HUES6 (cell line): Measurements from ENCODE around the gene ERC2.

Experiments used
- H3K27ac ChIP-seq: 2 replicates; pipeline ENCODE4 v1.7.0; 2013; ENCODE audit warnings: low read depth, mild to moderate bottlenecking, low read length, inconsistent platforms
- H3K27me3 ChIP-seq: 2 replicates; pipeline ENCODE4 v1.6.1; 2013; ENCODE audit warnings: low read length; ENCODE audit not compliant: control insufficient read depth, insufficient read depth
- H3K36me3 ChIP-seq: 2 replicates; pipeline ENCODE4 v1.6.1; 2013; ENCODE audit warnings: low read length; ENCODE audit not compliant: control insufficient read depth, insufficient read depth
- H3K4me1 ChIP-seq: 2 replicates; pipeline ENCODE4 v1.6.1; 2013; ENCODE audit warnings: low read length; ENCODE audit not compliant: control insufficient read depth, insufficient read depth
- H3K4me3 ChIP-seq: 2 replicates; pipeline ENCODE4 v1.5.1; 2013; ENCODE audit warnings: low read depth, low read length
- H3K9ac ChIP-seq: one replicate; pipeline ENCODE4 v1.6.1; 2013; ENCODE audit warnings: mild to moderate bottlenecking, low read length
- H3K9me3 ChIP-seq: 2 replicates; pipeline ENCODE4 v1.6.1; 2013; ENCODE audit warnings: low read depth, low read length; ENCODE audit not compliant: control insufficient read depth, insufficient read depth

Gene ERC2

DNA sequence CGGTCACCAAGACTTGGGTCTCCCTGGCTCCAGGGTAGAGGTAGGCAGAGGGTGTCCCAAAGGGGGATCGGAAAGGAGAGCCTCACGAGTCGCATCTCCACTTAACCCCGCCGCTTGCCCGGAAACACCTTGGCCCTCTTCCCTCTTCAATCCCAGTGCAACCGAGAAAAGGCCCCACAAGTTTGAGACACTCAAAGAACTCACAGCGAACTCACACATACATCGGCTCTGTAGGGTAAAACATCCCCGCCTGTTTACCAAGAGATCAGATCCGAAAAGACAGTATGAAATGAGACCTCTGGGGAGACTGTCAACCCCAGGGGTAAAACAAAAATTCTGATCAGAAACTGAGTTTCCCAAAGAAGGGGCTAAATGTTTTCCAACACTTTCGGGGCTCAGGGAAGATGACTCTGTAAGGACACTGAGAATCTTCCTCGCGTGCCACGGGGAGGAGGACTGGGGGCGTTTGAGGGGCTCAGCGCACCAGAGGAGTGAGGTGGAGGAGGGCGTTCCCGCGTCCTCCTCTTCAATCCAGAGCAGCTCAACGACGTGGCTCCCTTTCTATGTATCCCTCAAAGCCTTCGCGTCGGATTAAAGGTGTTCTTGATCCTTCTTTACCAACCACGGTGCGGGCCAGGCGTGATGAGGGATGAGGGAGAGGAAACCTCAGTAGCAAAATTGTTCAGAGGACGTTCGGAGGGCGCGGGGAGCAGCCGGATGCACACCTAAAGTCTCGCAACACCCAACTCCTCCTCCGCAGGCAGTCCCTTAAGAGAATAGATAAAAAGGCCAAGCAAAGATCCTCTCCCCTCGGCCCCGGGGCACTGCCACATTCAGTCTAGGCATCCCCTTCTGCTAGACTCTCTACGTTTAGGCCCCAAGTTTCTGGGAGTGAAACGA is 984.8 kb downstream of the ERC2 start:
- H3K9me3 ChIP-seq, result no peaks in the 10 kb centered on the region
- peak overlapping the region; percentile 79 for H3K4me3 ChIP-seq
- H3K9ac ChIP-seq, result peak overlapping the region; percentile 94
- H3K27me3 ChIP-seq, result peaks cover 73% of the 10 kb centered on the region
- H3K27ac ChIP-seq, result no peak overlapping the region; the same call in 1 of the 2 replicates
- H3K36me3 ChIP-seq, result no peaks in the 10 kb centered on the region; the same call in 1 of the 2 replicates
- peaks cover 18% of the 10 kb centered on the region; the same call in 1 of the 2 replicates for H3K4me1 ChIP-seq

DNA sequence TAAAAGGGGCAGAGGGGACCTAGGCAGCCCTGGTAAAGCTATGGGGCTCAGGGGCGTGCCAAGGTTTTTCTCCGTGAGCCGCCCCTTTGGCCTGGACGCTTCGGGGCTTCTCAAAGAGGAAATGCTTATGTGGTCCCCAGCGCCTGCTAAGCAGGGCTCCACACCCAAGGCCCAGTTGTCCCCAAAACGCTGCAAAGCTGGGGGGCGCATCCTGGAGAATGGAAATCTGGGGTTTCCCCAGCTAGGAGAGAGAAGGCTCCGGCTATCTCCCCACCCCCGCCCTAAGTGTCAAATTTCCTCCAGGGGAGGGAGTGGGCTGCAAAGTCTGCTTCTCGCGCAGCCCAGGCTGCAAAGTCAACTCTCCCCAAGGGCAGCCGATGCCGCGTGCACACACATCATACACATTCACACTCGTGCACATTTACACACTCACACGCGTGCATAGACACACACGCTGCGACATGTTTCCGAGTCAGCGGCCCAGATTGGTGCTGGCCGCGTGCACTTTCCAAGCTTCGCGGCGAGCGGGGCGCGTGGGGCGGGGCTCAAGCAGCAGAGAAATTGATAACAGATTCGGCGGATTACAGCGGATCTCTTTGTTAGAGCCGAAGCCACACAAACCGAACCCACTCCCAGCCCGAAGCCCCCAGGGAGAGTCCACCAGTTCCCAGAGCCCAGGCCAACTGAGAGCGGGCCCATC is 985.6 kb downstream of the ERC2 start:
- peak overlapping the region; percentile 79 for H3K4me3 ChIP-seq
- H3K9ac ChIP-seq, result peak overlapping the region; percentile 94
- no peaks in the 10 kb centered on the region for H3K9me3 ChIP-seq
- no peaks in the 10 kb centered on the region; the same call in 1 of the 2 replicates for H3K36me3 ChIP-seq
- H3K4me1 ChIP-seq, result peaks cover 18% of the 10 kb centered on the region; the same call in 1 of the 2 replicates
- no peak overlapping the region; the same call in 1 of the 2 replicates for H3K27ac ChIP-seq
- H3K27me3 ChIP-seq, result peaks cover 70% of the 10 kb centered on the region

DNA sequence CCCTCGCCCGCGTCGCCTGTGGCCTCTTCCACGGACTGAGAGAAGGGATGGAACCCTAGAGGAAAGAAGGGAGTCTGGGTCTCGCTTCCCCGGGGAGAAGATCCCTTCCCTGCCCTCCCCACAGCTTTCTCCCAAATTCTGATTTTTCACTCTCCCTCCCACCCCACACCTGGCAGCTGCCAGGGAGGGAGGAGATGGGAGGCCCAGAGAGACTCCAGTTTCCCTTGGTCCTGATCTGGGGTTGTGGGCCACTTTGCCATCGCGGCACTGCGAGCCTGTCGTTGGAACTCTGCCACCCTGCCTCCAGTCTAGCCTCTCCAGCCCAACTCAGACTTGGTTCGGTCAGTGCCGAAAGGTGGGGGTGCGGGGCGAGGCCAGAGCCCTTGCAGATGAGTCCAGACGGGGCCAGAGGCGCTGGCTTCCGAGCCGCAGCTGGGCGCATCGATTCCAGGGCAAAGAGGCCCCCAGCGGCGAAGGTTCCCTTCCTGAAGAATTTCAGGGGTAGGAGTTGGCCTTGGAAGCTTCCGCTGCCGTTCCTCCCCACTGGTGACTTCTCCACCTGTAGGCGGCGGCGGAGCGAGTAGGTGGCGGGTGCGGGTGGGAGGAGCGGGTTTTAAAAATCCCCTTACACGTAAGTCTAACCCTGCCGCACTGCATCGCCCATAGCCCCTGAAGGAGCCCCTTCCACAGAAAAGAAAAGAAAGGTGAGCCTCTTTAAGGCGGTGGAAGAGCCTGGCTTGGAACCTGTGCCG is 986.3 kb downstream of the ERC2 start:
- peak overlapping the region; percentile 79 for H3K4me3 ChIP-seq
- H3K36me3 ChIP-seq, result peaks cover 5% of the 10 kb centered on the region; the same call in 1 of the 2 replicates
- H3K27me3 ChIP-seq, result peaks cover 66% of the 10 kb centered on the region
- peaks cover 18% of the 10 kb centered on the region; the same call in 1 of the 2 replicates for H3K4me1 ChIP-seq
- H3K27ac ChIP-seq, result no peak overlapping the region; the same call in 1 of the 2 replicates
- no peaks in the 10 kb centered on the region for H3K9me3 ChIP-seq
- H3K9ac ChIP-seq, result peak overlapping the region; percentile 94

DNA sequence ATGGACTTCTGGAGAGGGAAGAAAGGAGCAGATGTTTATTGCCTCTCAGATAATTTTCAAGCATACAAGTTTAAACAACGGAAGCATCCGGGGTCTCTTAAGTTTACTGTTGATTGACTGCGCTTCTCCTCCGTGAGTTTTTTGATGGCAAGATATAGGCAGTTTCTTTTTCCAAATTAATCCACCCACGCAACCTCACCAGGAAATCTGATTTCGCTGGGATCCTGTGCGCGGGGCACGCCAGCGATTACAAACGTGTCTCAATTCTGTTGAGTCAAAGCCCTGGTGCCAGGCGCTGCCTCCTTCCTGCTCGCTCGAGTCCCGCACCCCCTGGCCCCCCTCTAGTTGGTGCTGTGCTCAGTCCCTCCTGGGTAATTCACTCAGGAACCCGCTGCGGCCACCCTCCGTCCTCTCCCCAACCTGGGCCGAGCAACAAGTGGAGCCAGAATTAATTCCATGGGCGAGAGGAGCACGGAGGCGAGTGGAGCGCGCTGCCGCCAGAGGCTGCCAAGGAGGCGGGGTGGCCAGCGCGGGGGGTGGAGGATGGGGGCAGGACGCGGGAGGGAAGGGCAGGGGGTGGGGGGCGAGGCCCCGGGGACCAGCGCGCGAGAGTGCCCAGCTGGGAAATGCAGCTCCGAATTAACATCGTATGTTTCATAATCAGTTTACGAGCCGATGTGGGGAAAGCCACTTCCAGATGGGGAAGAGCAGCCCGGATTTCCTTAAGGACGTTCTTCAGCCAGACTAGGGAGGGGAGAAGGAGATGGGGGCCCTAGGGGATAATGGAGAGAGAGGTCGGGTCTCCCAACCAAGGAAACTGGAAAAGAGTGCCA is 987.1 kb downstream of the ERC2 start:
- no peak overlapping the region for H3K27ac ChIP-seq
- H3K4me3 ChIP-seq, result peak overlapping the region; percentile 79
- H3K4me1 ChIP-seq, result peaks cover 20% of the 10 kb centered on the region; the same call in 1 of the 2 replicates
- no peaks in the 10 kb centered on the region for H3K9me3 ChIP-seq
- peaks cover 66% of the 10 kb centered on the region for H3K27me3 ChIP-seq
- H3K36me3 ChIP-seq, result peaks cover 8% of the 10 kb centered on the region; the same call in 1 of the 2 replicates
- H3K9ac ChIP-seq, result peak overlapping the region; percentile 94

DNA sequence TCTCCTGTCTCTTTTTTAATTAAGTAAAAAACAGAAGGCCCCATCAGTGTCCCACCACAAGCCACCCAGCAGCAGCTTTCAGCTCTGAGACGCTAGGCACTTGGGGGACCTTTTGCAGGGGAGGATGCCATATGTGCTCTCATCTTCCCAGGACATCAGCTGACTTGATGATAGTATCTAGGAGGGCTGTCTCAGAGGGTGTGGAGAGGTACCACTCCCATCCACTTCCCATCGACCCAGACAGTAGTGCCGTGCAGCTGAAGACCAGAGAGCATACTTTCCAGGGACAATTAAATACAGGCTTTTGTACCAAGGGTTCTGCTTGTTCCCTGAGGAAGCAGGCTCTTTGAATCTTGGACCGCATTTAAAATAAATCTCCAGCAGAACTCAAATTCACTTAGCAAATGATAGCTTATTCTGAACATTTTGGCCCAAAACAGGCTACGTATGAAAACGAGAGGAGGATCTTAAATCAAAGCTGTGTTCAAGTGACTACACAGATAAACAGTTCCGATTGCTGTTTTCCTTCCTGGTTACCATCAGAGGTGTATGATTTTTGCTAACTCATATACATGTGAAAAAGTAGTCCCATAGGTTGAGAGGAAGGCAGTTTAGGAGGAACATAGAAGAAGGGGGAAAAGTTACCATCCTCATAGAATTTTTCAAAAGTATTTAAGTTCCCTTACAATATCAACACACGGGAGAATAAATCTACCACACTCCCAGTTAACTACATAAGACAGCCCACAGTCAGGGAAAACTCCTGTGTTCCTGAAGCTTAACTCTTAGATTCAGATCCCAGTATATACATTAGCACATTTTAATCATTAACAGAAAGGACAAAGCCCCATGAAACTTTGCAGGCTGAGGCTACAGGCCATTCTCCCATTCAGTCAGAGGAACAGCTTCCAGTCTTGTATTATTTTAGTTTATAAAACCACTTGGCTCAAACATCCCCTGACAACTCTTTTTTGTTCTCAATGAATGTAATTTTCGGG is 990.7 kb downstream of the ERC2 start:
- no peak overlapping the region for H3K4me3 ChIP-seq
- H3K27ac ChIP-seq, result no peak overlapping the region
- H3K9me3 ChIP-seq, result no peaks in the 10 kb centered on the region
- H3K27me3 ChIP-seq, result peaks cover 72% of the 10 kb centered on the region
- H3K36me3 ChIP-seq, result peaks cover 13% of the 10 kb centered on the region; the same call in 1 of the 2 replicates
- no peak overlapping the region for H3K9ac ChIP-seq
- H3K4me1 ChIP-seq, result peaks cover 8% of the 10 kb centered on the region; the same call in 1 of the 2 replicates

DNA sequence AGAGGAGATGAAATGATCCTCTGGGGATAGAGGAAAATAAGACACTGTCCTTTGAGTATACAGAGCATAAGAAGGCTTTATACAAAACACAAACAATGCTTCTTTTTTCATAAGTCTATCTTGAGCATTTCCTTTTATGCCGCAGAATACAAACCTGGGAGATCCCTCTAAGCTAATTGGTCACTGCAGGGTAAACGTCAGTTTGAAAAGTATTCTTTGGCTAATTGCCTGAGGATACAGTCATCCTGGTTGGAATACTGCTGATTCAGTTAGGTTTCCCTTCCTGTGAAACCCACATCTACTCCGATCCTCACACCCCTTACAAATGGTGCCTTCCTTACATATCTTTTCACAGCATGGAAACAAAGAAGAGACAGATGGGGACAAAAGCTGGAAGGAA is 991.8 kb downstream of the ERC2 start:
- Histone ChIP-seq H3K4me3 (no peak overlapping the region), H3K27me3 (peaks cover 61% of the 10 kb centered on the region), H3K27ac (no peak overlapping the region), H3K36me3 (peaks cover 15% of the 10 kb centered on the region; the same call in 1 of the 2 replicates), H3K9ac (no peak overlapping the region), H3K9me3 (no peaks in the 10 kb centered on the region), H3K4me1 (peaks cover 8% of the 10 kb centered on the region; the same call in 1 of the 2 replicates)

DNA sequence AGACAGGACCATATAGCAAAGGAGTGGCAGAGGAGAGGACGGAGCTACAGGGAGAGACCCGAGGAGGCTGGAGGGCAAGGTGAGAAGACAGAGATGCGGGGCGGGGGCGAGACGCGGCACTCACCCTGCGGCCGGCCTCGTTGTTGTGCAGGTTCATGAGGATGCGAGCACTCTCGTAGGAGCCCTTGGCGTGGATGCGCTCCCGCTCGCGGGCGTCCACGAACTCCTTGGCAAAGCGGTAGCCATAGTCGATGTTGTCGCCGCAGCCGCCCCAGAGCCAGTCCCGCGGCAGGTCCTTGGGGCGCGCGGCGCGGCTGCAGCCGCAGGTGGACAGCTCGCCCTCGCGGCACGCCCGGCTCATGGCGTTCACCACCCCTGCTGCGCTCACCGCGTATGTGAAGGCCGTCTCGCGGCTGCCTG is 994.0 kb downstream of the ERC2 start:
- peaks cover 39% of the 10 kb centered on the region for H3K27me3 ChIP-seq
- no peak overlapping the region for H3K27ac ChIP-seq
- no peak overlapping the region for H3K9ac ChIP-seq
- H3K36me3 ChIP-seq, result peaks cover 27% of the 10 kb centered on the region; the same call in 1 of the 2 replicates
- no peaks in the 10 kb centered on the region for H3K9me3 ChIP-seq
- H3K4me3 ChIP-seq, result peak overlapping the region; percentile 54; the same call in 1 of the 2 replicates
- H3K4me1 ChIP-seq, result peaks cover 6% of the 10 kb centered on the region; the same call in 1 of the 2 replicates

DNA sequence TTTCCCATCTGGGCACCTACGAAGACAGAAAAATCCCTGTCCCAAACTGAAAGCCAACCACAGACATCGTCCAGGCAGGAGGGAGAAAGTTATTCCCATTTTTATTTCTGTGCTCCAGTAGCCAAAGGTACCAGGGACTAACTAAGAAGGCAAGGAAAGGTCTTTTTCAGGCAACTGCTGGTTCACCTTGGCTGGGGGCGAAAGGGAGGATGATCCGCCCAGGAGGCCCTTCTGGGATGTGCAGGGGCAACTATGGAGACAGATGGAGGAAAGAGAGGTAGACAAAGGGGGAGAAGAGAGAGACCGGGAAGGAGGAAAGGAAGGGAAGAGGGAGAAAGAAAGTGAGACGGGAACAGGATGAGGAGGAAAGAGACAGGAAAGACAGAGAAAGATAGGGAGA is 994.5 kb downstream of the ERC2 start:
- no peaks in the 10 kb centered on the region for H3K9me3 ChIP-seq
- no peak overlapping the region for H3K9ac ChIP-seq
- H3K27me3 ChIP-seq, result peaks cover 34% of the 10 kb centered on the region
- no peak overlapping the region for H3K27ac ChIP-seq
- peak overlapping the region; percentile 54; the same call in 1 of the 2 replicates for H3K4me3 ChIP-seq
- peaks cover 6% of the 10 kb centered on the region; the same call in 1 of the 2 replicates for H3K4me1 ChIP-seq
- H3K36me3 ChIP-seq, result peaks cover 30% of the 10 kb centered on the region; the same call in 1 of the 2 replicates
